ENCODE results near the gene SLC44A5.

The SLC44A5 gene

GRCh38 chr1:75174031-75174760 lies 436.7 kb downstream of the SLC44A5 start:
- DNase-seq (ENCODE audit: low read depth): no peak

DNA sequence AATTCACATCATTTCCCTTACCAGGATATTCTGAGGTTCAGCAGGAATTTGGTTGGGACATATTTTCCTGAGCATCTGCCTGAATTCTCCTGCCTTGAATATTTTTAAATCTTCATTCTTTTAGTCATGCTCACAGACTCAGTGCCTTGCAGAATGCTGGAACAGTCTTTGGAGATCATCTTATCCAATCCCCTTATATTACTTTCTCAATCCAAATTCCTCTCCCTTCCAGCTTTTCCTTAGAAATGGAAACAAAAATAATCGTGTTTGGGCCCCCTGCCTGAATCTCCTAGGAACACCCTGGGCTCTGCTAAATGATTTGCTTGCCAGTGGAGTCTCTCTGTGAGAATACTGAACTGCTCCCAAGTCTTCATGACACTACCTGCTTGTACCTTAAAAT lies 438.4 kb downstream of the SLC44A5 start:
- DNase-seq (ENCODE audit: low read depth): no peak

DNA sequence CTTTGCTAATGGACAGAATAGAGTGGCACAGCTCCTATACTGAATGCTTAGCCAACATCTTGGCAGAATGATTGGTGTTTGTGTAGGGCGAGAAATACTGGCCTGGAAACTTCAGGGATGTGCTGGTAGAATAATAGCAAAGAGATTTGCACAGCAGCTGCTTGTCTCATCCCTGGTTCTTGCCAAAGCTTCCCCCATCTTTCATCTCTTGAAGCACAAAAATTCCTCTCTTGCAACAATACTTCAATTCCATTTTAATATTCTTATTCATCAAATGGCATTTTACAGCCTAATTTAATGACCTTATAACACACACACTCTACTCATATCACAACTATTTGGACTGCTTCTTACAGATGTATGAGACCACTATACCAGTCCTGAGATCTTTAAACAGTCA lies 439.0 kb downstream of the SLC44A5 start:
- DNase-seq (ENCODE audit: low read depth): no peak

DNA sequence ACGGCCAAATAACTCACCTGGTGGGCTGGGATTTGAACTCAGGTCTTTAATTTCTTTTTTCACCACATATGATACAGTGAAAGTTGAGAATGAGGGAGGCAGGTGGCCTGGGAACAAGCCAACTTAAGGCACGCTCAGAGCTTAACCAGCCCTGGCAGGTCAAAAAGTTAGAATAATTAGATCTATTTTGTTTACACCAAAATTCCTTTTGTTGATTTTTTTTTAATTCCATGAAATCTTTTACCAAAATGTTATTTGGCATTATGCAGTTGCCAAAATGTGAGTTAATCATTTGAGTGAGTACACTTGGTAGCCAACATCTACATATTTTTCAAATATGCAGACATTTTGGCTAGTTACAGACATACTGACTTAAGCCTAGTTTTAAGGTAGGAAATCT lies 439.9 kb downstream of the SLC44A5 start:
- no peak for DNase-seq (ENCODE audit: low read depth)

GRCh38 chr1:75170011-75170410 lies 440.9 kb downstream of the SLC44A5 start:
- DNase-seq (ENCODE audit: low read depth): no peak

GRCh38 chr1:75166821-75167220 lies 444.1 kb downstream of the SLC44A5 start:
- DNase-seq (ENCODE audit: low read depth): no peak

GRCh38 chr1:75165264-75165663 lies 445.6 kb downstream of the SLC44A5 start:
- no peak for DNase-seq (ENCODE audit: low read depth)

DNA sequence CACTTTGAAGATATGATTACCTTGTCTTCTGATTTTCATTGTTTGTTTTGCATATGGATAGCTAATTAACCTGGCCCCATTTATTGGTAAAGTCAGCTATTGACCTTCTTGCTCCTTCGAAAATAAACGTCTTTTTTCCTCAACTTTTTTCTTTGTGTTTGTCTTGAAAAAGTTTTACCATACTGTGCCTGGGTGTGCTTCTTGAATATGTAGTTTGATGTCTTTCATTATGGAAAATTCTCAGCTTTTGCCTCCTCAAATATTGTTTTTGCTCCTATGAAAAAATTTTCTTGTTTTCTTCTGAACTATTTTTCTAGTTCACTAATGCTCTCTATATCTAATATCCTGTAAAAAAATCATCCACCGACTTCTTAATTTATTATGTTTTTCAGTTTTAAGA lies 451.8 kb downstream of the SLC44A5 start:
- no peak for DNase-seq (ENCODE audit: low read depth)
